Measurements from ENCODE around the gene PRDX3.

The PRDX3 gene

DNA sequence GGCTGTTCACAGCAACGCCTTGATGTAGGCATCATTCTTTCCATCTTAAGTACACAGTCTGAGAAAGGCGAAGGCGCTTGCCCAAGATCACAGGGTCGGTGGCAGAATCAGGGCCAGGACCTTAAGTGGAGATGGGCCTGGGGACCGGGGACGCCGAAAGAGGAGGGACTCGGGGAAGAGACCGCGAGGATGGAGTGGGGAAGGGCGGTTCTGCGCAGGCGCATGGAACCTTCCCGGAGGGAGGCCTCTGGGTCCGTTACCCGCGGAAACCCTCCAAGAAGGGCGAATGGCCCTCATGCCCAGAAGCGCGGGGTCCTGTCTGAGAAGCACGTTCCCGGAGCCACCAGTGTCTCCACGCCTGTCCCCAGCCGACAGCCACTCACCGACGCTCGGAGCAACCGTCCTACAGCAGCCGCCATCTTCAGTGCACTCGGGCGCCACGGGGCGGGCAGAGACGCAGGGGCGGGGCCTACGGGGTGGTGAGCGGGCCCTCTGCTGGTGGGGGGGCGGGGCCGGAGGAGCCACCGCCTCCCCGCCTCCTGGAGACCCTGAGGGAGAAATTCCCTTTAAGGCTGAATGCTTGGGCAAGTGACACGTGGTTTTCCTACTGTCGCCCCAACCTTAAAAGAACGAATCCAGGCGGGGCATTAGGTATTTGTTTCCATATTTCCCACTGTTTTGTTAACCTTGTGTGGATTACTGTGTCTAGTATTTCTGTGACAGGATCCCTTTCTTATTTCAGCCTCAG is at the start of gene PRDX3:
TSS of gene PRDX3 (minus strand) at position 441 of the 748 bp plus-strand sequence. CDS start at position 419, 22 bp downstream.
- no peak for FAIRE-seq

GRCh38 chr10:119227825-119228224 is 49.2 kb upstream of the PRDX3 start:
- no peak for FAIRE-seq

DNA sequence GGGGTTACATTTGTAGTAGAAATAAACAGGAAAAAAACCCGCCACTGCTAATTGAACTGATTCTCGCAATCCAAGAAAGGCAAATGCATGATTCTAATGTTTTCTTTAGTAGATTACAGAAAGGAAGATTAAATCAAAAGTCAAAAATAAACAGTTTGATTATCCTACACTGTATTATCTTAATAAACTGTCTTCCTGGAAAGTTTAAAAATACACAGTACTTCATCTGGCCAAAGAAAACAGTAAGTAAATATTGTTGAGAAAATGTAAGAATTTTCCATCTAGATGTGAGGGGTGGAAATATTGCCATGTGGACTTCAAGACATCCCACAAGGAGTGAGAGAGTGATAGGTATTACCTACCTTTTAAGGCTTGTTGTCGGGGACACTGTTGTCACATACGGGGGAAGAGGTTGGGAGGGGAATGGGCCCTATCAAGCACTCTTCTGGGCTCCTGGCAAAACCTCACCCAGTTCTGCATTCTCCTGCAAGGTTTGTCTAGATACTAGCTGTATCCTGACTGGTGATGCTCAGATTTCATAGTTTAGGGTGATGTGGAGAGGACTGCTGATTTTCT is 46.6 kb upstream of the PRDX3 start:
- FAIRE-seq, result no peak

- no peak for FAIRE-seq
These were observed 44.4 kb upstream of the PRDX3 start for GRCh38 chr10:119222966-119223386.

- no peak for FAIRE-seq
These were observed 43.9 kb upstream of the PRDX3 start for GRCh38 chr10:119222537-119222936.

- FAIRE-seq, result no peak
These were observed 43.1 kb upstream of the PRDX3 start for GRCh38 chr10:119221666-119222065.

- FAIRE-seq, result no peak
These were observed 42.6 kb upstream of the PRDX3 start for GRCh38 chr10:119221201-119221600.

GRCh38 chr10:119219871-119220270 is 41.3 kb upstream of the PRDX3 start:
- no peak for FAIRE-seq

DNA sequence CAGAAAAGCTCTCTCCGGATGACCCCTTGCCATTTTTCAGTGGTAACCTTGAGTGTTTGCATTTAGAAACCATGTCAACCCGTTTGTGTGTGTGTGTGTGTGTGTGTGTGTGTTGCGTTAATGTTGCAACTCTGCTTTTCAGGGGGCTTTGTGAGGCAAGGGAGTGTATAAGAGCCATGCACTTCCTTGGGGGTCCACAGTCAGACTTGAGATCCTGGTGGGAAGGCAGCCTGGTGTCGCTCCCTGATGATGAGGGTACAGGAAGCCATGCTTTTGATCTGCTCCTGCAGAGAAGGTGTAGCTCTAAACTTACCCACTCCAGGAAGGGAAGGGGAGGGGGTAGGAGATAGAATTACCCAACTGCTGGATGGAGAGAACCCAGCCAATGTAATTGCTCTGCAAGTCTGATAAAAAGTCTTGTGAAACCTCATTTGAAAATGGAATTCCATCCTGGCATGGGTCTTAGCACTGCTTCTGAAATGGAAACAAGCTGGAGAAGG is 39.4 kb upstream of the PRDX3 start:
- no peak for FAIRE-seq

- FAIRE-seq, result no peak
These were observed 38.8 kb upstream of the PRDX3 start for GRCh38 chr10:119217401-119217800.

DNA sequence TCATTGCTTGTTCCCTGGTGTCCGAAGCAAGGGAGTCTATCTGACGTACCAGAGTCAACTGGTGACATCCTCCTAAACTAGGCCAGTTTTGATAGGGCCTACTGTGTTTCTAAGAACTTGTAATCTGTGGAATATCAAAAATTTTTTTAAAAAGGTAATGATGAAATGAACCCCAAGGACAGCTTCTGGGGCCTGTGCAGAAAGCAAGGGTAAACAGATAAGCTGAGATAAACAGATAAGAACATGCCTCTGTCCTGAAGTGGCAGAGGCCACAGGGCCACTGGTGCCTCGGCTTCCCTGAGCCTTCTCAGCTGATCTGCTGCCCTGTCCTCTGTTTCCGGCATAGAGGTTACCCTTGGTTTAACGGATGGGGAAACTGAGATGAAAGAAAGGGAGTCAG is 37.5 kb upstream of the PRDX3 start:
- no peak for FAIRE-seq

GRCh38 chr10:119215371-119215770 is 36.8 kb upstream of the PRDX3 start:
- no peak for FAIRE-seq

- FAIRE-seq, result no peak
These were observed 33.2 kb upstream of the PRDX3 start for GRCh38 chr10:119211625-119212441.

- FAIRE-seq, result no peak
These were observed 32.6 kb upstream of the PRDX3 start for GRCh38 chr10:119211176-119211575.

DNA sequence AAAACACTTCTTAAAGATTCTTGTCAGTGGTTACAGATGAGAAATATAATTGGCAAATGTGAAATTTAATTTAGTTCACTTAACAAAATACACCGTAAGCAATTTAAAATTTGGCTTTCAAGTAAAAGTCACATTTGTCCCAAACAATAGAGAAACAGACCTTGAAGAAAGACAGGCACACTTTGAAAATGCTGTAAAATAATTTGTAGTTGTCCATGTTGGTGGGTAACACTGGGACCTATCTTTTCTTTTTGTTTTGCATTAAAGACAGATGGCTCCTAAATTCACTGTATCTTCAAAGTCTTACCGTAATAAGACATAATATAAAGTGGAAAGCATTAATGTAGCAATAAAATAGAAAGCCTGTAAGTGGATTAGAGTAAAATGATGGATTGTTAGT is 32.0 kb upstream of the PRDX3 start:
- no peak for FAIRE-seq

DNA sequence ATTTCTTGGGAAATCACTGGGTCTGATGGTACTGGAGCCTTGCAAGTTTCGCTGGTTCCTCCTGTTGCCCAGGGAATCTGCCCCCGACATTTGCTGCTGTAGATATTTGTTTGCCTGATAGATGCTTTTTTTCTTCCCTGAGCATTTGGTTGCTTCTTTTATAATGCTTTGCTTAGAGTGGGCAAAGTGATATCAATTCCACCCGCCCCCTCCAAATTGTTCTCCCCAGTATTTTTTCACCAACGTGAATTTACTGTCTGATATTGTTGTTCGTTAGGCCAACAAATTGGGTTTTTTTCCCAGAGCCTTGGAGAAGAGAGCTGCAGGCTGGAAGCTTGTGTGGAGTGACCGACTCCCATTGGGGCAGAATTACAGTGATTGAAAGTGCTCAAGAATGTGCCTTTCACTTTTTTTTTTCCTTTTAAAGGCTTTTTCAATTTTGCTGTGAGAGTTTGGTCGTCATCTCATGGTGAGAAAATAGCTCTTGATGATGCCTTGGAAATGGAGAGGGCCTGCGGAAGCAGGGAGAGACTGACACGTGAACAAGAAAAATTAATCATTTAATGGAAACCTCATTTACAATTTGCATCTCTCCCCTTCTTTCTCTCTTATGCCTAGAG is 31.2 kb upstream of the PRDX3 start:
- no peak for FAIRE-seq

DNA sequence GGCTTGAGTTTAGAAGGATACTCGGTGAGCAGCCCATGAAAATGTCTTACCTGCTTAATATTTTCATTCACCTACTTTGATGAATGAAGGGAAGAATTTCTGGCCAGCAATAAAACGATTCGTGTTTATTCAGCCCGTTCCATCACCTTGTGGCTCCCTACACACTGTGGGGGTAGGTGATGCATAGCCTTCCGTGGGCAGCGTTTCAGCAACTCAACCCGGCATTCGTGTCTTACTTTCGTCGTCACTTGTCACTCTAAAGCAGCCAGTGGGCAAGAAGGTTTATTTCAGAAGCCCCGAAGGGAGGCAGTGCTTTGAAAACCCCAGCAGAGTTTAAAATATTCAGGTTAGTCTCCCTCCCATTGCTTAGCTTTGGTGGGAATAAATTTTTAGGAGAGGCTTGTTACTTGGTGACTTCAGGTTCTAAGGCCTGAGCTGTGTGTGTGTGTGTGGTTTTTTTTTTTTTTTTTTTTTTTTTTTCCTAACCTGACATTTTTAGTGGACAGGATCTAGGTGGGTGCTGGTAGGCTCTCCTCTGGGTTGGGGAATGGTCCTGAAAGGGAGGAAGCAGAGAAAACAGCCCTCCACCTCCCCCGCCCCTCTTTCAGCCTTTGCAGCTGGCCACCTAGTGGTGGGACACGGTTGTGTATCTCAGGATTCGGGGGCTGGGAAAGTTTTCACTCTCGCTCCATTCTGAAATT is 30.6 kb upstream of the PRDX3 start:
- no peak for FAIRE-seq

DNA sequence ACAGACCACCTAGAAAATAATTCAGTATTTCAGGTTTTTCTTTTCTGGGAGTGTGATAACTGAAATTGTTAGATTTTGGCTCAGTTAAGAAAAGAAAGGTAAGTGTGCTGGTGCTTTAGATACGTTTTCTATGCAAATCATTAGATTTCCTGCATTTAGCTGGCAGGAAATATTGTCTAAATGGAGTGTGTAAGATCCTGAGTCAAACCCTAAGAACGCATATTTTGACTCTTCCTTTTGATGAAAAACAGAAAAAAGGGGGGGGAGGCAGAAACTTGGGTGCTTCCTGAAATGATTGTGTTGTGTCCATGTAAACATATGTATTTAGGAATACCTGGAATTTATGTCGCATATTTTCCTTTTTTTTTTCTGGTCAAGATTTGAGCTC is 29.9 kb upstream of the PRDX3 start:
- no peak for FAIRE-seq

- FAIRE-seq, result no peak
These were observed 29.3 kb upstream of the PRDX3 start for GRCh38 chr10:119207713-119208552.

DNA sequence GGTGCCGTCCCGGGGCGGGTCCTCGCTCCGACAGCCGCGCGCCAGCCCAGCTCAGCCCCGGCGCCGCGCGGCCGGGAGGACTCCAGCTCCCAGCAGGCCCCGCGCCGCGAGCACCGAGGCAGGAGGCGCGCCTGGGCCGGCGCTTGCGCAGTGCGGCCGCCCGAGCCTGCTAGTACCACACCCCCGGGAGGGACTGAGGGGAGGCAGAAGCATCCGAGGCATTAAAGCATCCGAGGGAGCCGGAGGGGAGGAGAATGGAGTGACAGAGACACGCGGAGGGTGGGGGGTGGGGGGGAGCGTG is 28.7 kb upstream of the PRDX3 start, which contains the start of gene GRK5:
TSS of gene GRK5 (plus strand) at position 206 of the 301 bp plus-strand sequence. CDS start 347 bp downstream, outside the sequence.
- no peak for FAIRE-seq

DNA sequence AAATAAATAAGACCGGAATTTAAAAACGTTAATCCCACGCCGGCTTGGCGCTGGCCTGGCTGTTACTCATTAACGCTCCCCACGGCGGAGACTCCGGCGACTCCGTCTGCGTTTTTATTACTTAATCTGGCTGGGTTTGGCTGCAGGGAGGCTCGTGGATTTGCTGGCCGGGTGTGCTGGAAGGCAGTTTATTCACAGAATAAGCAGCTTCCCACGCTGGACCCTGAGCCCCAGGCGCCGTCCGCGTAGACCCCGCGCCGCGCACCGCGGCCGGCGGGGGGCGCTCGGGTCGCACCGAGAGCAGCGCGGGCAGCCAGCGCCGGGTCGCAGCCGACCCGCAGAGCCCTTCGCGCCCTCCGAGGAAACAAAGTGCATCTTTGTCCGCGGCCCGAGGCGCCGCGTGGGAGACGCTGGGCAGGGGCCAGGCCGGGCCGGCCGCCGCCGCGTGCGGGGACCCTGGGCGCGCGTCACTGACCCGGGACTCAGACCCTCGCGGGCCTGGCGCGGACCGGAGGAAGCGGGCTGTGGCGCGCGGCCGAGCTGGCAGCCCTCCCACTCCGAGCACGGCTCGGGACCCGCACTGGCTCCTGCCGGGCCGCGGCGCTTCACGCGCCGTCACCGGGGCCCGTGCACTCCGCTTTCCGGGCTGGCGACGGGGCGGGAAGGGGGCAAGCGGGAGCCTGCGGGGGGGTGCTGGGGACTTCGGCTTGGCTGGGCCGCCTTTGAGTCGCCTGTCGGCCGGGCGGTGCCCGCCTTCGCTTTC is 28.2 kb upstream of the PRDX3 start:
- no peak for FAIRE-seq
